Measurements from ENCODE around the gene CROCC2.

GRCh38 chr2:240876475-240877251 is 29.5 kb upstream of the CROCC2 start:
- TF ChIP-seq CTCF (IDR thresholded peaks at IDR 0.05): no peak
- no peak for TF ChIP-seq POLR2A (IDR thresholded peaks at IDR 0.05)

Measured in Peyer's patch (tissue), 4 donors.